Measurements from ENCODE around the gene STING1.
A peak's percentile ranks its signal among the peaks of the same experiment; 100 is the strongest.
"Not testable (repeated sequence)": the region's sequence is repeated elsewhere in the genome, so short reads cannot be mapped to it uniquely, and the experiment has no call there.

The STING1 gene

GRCh38 chr5:139482050-139482889 lies at the start of gene STING1:
STING1 (minus strand) TSS chr5:139482758; CDS start chr5:139481704, 1,054 bp downstream.
- peak; percentile 96 for DNase-seq (ENCODE audit: low spot score)

- no peak for DNase-seq (ENCODE audit: low spot score)
Observed at GRCh38 chr5:139531772-139532169, 49.2 kb upstream of the STING1 start.

- not testable (repeated sequence) for DNase-seq (ENCODE audit: low spot score)
Observed at GRCh38 chr5:139530079-139530478, 47.5 kb upstream of the STING1 start.

GRCh38 chr5:139528695-139529094 lies 46.1 kb upstream of the STING1 start:
- not testable (repeated sequence) for DNase-seq (ENCODE audit: low spot score)

- DNase-seq (ENCODE audit: low spot score) = not testable (repeated sequence)
Observed at GRCh38 chr5:139527896-139528467, 45.4 kb upstream of the STING1 start.

GRCh38 chr5:139527090-139527470 lies 44.5 kb upstream of the STING1 start:
- DNase-seq (ENCODE audit: low spot score) = not testable (repeated sequence)

GRCh38 chr5:139526309-139527089 lies 43.9 kb upstream of the STING1 start:
- DNase-seq (ENCODE audit: low spot score) = not testable (repeated sequence)

GRCh38 chr5:139525586-139526308 lies 43.2 kb upstream of the STING1 start:
- not testable (repeated sequence) for DNase-seq (ENCODE audit: low spot score)

GRCh38 chr5:139524940-139525585 lies 42.5 kb upstream of the STING1 start:
- DNase-seq (ENCODE audit: low spot score) = no peak

- no peak for DNase-seq (ENCODE audit: low spot score)
Observed at GRCh38 chr5:139524446-139524845, 41.9 kb upstream of the STING1 start.

- no peak for DNase-seq (ENCODE audit: low spot score)
Observed at GRCh38 chr5:139523635-139524445, 41.3 kb upstream of the STING1 start.

- peak; percentile 94 for DNase-seq (ENCODE audit: low spot score)
Observed at GRCh38 chr5:139517683-139518564, 35.4 kb upstream of the STING1 start.

GRCh38 chr5:139514486-139514856 lies 31.9 kb upstream of the STING1 start:
- no peak for DNase-seq (ENCODE audit: low spot score)

GRCh38 chr5:139513852-139514485 lies 31.4 kb upstream of the STING1 start:
- no peak for DNase-seq (ENCODE audit: low spot score)

- peak; percentile 82 for DNase-seq (ENCODE audit: low spot score)
Observed at GRCh38 chr5:139513434-139513833, 30.9 kb upstream of the STING1 start.

GRCh38 chr5:139512786-139513390 lies 30.3 kb upstream of the STING1 start:
- no peak for DNase-seq (ENCODE audit: low spot score)

GRCh38 chr5:139504722-139505121 lies 22.2 kb upstream of the STING1 start:
- DNase-seq (ENCODE audit: low spot score) = not testable (repeated sequence)

GRCh38 chr5:139503879-139504278 lies 21.3 kb upstream of the STING1 start:
- not testable (repeated sequence) for DNase-seq (ENCODE audit: low spot score)

Measured in LoVo (cell line).